Measurements from ENCODE around the gene CGN.

DNA sequence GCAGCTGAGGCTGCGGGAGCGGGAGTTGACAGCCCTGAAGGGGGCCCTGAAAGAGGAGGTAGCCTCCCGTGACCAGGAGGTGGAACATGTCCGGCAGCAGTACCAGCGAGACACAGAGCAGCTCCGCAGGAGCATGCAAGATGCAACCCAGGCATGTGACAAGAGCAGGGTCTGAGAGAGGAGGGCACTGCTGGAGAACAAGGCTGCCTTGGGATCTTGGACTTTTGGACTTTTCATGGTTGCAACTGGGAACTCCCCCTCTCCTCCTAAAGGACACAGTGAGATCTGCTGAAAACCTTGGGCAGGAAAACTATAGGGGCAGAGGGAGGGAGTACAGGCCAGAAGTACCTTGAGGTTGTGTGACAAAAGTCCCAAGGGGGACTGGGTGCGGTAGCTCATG is 13.5 kb downstream of the CGN start:
- TF ChIP-seq, protein P1, sequence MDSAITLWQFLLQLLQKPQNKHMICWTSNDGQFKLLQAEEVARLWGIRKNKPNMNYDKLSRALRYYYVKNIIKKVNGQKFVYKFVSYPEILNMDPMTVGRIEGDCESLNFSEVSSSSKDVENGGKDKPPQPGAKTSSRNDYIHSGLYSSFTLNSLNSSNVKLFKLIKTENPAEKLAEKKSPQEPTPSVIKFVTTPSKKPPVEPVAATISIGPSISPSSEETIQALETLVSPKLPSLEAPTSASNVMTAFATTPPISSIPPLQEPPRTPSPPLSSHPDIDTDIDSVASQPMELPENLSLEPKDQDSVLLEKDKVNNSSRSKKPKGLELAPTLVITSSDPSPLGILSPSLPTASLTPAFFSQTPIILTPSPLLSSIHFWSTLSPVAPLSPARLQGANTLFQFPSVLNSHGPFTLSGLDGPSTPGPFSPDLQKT (CRISPR knock-in tag; IDR thresholded peaks at IDR 0.05; ENCODE audit: borderline replicate concordance), result no peak
- TF ChIP-seq, protein P2, sequence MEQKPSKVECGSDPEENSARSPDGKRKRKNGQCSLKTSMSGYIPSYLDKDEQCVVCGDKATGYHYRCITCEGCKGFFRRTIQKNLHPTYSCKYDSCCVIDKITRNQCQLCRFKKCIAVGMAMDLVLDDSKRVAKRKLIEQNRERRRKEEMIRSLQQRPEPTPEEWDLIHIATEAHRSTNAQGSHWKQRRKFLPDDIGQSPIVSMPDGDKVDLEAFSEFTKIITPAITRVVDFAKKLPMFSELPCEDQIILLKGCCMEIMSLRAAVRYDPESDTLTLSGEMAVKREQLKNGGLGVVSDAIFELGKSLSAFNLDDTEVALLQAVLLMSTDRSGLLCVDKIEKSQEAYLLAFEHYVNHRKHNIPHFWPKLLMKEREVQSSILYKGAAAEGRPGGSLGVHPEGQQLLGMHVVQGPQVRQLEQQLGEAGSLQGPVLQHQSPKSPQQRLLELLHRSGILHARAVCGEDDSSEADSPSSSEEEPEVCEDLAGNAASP (CRISPR knock-in tag; IDR thresholded peaks at IDR 0.05; ENCODE audit: borderline replicate concordance), result no peak
- TF ChIP-seq ELF4 (CRISPR knock-in tag; IDR thresholded peaks at IDR 0.05; ENCODE audit: borderline replicate concordance) (no peak), FOSL1 (CRISPR knock-in tag; IDR thresholded peaks at IDR 0.05; ENCODE audit: borderline replicate concordance) (no peak), RELA (CRISPR knock-in tag; IDR thresholded peaks at IDR 0.05) (no peak), ZNF230 (CRISPR knock-in tag; IDR thresholded peaks at IDR 0.05) (no peak), POLR2A (IDR thresholded peaks at IDR 0.05; ENCODE audit: insufficient read depth in 1 of 2, low read depth in 2 of 2, low read length in 2 of 2) (no peak), ZNF24 (IDR thresholded peaks at IDR 0.05) (no peak), KDM5B (CRISPR knock-in tag; IDR thresholded peaks at IDR 0.05; ENCODE audit: borderline replicate concordance) (no peak), ZSCAN21 (CRISPR knock-in tag; IDR thresholded peaks at IDR 0.05; ENCODE audit: borderline replicate concordance) (no peak), PHF20 (CRISPR knock-in tag; IDR thresholded peaks at IDR 0.05) (no peak)
- TF ChIP-seq, protein P3, sequence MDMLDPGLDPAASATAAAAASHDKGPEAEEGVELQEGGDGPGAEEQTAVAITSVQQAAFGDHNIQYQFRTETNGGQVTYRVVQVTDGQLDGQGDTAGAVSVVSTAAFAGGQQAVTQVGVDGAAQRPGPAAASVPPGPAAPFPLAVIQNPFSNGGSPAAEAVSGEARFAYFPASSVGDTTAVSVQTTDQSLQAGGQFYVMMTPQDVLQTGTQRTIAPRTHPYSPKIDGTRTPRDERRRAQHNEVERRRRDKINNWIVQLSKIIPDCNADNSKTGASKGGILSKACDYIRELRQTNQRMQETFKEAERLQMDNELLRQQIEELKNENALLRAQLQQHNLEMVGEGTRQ (IDR thresholded peaks at IDR 0.05; ENCODE audit: low read depth, low read length), result no peak
- TF ChIP-seq, protein P3 (CRISPR knock-in tag; IDR thresholded peaks at IDR 0.05; ENCODE audit: borderline replicate concordance), result no peak
- TF ChIP-seq, protein P4, sequence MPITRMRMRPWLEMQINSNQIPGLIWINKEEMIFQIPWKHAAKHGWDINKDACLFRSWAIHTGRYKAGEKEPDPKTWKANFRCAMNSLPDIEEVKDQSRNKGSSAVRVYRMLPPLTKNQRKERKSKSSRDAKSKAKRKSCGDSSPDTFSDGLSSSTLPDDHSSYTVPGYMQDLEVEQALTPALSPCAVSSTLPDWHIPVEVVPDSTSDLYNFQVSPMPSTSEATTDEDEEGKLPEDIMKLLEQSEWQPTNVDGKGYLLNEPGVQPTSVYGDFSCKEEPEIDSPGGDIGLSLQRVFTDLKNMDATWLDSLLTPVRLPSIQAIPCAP (CRISPR knock-in tag; IDR thresholded peaks at IDR 0.05; ENCODE audit: low read depth), result no peak
